GM21528 (cell line): ENCODE measurements around the gene INPP4B.
"Not testable (repeated sequence)": the region's sequence is repeated elsewhere in the genome, so short reads cannot be mapped to it uniquely, and the experiment has no call there.

Experiments used
- ATAC-seq: cut with Tn5 transposase; IDR thresholded peaks from one replicate; pipeline ENCODE4 v1.9.1; 2021; ENCODE audit warnings: mild to moderate bottlenecking, moderate library complexity; ENCODE audit not compliant: unreplicated experiment, low FRiP score

INPP4B gene

DNA sequence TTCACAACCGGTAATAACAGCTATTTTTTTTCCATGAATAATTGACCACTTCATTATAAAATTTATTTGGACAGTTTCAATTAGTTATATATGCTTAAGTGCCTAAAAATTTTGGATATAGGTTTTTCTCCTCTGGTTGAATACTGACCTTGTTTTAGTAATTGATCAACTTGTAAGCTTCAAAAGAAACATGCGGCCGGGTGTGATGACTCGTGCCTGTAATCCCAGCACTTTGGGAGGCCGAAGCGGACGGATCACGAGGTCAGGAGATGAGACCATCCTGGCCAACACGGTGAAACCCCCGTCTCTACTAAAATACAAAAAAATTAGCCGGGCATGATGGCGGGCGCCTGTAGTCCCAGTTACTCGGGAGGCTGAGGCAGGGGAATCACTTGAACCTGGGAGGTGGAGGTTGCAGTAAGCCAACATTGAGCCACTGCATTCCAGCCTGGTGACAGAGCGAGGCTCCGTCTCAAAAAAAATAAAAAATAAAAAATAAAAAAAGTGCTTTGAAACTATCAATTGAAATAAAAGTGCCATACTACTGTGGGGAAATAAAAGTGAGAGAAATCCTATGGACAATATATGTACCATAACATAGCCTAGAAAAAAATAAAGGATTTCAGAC is 448.6 kb downstream of the INPP4B start:
- ATAC-seq, result not testable (repeated sequence)

DNA sequence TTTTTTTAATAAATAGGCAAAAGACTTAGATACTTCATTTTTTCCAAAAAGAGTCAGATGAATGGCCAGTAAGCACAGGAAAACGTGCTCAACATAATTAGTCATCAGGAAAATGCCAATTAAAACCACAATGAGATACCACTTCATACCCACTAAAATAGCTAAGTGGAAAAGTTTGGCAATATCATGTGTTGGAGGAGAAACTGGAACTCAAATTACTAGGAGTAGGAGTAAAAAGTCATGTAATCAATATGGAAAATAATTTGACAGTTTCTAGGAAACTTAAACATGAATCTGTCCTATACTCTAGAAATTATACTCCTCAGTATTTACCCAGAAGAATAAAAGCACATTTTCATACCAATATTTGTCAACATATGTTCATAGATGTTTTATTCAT is 449.8 kb downstream of the INPP4B start:
- ATAC-seq, result no peak

DNA sequence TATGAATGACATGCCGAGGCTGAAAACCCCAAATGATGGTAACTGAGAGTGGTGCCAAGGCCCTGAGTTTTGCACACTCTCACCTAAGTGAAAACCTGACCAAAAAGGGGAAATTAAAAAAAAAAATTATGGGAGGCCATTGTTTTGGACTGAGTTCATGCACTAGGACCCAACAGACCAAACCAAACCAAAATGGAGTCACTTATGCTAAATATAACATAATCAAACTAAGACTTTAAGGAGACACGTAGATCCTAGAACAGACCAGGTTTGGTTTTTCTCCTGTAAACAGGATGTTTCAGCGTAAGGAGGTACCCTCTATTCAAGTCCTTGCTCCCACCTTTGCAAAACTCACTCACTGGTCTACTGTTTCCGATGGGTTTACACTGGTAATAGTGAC is 453.0 kb downstream of the INPP4B start:
- no peak for ATAC-seq

DNA sequence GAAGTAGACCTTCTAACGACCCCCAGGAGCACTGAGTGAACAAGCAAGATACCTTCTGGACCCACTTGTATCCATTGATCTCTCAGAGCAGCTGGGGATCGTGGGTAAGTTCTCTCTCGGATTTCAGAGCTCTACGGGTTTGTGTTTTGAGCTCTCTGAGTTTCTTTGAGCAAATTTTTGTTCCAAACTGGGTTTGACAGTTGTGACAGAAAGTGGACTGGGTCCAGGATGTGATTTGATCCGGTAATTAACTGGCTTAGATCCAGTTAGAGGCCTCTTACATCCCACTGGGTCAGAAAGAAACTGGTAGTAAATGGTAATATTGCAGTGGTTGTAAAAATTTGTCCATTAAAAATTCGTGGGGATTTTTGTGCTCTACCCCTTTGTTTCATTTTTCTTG is 459.2 kb downstream of the INPP4B start:
- ATAC-seq, result no peak

DNA sequence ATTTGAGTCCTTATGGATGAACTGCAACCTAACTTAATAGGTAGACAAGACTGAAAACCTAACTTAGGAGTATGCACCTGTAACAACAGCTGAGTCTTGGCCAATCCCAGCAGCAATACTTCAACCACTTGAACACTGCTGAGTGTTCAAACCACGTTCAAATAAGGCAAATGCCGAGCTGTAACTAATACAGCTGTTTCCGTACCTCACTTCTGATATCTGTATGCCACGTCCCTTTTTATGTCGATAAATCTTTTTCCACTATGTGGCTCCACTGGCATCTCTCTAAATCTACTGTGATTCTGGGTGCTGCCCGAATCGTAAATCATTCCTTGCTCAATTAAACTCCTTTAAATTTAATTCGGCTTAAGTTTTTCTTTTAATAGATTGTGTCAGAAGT is 459.7 kb downstream of the INPP4B start:
- ATAC-seq, result no peak

DNA sequence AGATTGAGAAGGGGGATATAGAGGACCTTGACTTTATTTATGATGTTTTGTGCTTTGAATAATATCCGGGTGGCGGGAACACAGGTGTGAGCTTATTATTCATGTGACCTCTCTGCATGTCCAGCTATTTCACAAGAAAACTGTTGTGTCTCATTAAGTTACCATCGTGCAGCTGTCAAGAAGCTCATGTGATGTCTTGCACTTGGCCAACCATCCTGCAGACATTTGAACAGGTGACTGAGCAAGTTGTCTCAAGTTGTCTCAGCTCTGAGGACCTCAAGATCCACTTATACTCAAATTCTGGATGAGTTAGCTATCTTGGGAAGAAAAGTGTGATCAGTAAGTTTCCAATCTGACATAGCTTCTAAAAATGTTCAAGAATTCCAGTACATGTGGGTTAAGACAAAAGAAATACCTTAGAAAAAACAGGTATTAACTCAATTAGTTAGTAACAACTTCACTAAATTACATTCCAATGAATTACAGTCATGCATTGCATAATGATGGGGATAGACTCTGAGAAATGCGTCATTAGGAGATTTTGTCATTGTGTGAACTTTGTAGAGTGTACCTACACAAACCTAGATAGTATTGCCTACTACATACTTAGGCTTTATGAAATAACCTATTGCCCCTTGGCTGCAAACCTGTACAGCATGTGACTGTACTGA is 462.2 kb downstream of the INPP4B start:
- no peak for ATAC-seq

DNA sequence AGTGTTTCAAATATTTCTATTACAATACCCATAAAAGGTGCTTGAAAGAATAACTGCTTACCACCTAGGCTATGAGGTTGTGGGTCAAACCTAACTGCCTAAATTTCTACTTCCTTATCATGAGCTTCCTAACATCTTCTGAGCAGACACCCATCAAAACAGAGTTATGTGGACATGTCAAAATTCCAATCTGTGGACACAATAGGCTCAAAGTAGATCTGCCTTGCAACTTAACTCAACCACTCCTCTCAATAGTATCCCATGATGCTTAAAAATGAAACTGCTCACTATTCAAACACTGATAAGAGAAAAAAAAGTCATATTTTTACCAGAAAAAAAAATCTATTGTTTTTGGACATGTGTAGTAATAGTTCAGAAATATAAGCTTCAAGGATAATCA is 462.7 kb downstream of the INPP4B start:
- ATAC-seq, result no peak

DNA sequence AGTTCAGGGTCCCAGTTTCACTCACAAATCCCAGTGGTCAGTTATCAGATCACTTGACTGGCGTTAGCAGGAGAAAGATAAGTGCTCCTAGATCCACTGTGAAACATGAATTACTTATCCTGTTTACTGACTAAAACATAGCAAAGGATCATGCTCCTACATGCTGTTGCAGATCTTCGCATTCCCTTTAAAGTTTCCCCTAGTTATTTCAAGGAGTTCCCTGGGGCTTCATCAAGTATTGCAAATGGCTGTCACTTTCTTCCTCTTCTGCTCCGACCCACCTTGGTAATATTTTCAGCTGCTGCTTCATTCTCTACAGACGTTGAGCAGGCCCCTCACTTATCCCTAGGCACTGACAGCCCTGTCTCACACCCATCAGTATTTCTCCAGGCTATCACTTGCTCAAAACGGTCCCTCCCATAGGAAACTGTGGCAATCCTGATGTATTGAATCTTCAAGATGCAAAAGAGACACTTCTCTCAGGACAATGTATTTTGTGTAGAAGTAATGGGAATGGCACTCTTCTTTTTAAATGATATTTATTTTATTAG is 466.0 kb downstream of the INPP4B start:
- no peak for ATAC-seq

DNA sequence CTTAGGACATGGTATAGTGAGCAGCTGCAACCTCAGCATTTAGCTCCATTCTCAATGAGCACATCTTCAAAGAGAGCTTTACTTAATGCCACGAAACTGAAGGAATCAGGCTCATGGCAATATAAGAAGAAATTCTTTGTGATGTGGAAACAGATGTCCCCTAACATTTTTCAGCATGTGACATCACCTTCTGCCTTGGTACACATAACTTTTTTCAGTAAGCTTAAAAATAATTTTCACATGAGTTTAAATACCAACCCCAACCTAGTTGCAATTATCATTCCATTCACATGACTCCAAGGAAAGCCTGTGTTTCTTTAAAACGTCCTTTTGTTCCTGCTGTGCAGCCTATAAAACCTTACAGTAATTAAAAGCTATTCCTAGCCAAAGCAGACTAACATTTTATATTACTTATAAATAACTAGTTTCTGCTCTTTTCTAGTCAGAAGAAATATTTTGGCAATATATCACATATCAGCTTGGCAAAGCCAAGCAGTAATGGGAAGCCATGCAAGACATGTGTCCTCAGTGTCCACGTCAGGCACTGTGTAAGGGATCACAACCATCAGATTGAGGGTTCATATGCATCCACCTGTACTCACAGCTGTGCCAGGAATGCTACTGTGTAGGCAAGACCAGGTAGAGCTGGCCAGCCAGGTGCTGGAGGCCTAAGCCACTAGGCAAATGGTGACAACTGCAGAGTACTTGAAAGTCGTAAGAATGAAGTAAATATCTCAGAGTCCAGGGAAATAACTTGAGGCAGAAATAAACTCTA is 466.6 kb downstream of the INPP4B start:
- ATAC-seq, result no peak

DNA sequence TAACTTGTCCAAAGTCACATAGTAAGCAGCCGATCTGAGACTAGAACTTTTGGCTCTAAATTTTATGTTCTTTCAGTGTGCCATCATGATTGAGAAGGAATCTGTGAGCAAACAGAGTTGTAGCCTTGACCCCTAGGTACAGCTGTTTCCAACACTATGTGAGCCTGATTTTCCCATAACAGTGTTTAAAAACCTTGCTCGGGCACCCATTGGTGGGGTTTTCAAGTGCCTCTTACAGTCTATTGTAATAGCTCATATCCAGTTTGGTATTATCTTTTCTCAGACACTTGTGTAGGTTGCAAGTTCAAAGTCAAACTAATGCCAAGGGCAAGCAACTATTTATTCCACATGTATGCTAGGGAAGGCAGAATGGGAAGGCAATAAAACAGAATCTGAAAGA is 467.9 kb downstream of the INPP4B start:
- no peak for ATAC-seq

DNA sequence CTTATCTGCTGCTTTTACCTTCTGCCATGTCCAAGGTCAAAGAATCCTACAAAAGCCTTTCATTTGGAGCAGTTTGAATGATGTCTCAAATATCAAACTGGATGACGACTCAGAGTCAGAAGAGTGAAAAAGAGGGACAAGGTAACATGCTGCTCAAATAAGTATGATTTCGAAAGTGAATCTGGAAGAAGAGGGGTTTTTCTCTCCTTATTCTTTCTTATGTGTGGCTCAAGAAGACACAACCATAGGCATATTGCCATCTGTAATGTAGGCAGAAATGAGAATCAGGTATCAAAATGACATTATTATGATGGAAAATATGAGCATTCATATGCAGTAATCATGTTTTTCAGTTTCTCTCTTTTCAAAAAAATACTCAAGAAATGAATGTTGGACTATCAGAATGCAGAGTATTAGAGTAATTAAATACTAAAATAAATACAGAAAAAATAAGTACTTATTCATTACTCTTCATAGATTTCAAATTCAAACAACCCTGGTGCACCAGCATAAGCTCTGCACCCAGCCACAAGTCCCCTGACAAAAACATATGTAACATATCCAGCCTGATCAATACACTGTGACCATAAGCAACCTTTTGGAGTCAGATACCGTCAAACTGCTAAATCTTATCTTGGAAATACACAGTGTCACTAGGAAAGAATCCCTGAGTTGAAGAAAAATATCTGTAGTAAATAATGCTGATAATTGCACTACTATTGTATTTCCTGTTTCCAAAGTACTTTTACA is 468.6 kb downstream of the INPP4B start:
- no peak for ATAC-seq

DNA sequence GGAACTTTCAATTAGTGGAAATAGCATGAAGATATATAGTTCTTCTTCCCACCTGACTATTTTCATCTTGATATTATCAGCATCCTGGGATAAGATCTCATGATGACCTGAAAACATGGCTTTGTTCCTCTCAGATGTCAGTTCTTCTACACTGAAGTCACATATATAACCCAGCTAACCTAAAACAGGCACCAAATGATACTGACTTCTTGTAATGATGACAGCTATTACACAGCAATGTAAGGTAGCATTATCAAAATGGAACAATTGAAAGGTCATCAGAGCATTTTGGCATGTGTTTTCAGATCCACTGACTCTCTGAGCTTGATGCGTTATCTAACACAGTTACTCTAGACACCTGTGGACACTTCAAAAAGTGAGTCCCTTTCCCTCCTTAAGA is 469.9 kb downstream of the INPP4B start:
- no peak for ATAC-seq

DNA sequence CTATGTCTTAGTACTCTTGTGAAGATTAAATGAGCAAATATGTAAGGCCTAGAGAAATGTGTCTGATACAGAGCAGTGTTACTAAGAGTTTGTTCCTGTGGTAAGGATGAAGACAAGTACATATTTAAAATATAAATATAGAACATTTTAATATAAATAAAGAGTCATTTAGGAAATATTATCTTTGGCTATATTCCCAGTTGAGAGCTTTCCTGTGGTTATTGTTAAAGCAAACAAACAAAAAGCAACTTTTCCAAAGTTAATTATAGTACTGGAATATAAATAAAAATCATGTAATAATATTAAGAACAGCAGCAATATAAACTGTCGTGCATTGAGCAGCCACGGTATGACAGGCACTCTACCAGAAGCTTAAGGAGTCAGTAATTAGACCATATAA is 472.5 kb downstream of the INPP4B start:
- ATAC-seq, result no peak

DNA sequence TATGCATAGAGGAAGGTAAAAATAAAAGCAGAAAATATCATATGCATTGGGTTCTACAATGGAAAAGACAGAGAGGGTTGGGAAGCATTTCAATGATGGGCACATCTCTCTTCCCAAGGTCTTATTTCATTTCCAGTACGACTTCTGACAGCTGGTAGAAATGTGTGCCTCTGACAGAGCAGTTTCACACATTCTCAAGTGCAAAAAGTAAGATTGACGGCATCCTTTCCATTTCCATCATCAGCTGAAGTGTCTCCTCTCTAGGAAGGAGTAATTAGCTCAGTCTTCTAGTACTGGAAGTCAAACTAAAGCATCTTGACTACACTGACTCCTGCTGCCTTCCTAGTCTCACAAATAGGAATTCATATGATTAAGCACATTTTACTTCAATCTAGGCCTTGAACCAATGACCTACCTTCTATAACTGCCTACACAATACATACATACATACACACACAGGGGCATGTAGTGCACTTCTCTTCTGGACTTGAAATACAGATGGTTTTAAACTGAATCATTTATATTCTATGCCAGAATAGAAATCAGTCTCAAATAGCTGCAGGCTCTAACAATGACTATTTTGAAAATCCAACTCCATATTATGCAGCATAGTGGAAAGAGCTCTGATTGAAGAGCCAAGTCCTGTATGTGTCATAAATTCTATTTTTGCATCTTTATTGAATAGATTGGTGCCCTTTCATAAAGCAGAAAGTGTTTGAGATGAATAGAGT is 473.4 kb downstream of the INPP4B start:
- no peak for ATAC-seq

DNA sequence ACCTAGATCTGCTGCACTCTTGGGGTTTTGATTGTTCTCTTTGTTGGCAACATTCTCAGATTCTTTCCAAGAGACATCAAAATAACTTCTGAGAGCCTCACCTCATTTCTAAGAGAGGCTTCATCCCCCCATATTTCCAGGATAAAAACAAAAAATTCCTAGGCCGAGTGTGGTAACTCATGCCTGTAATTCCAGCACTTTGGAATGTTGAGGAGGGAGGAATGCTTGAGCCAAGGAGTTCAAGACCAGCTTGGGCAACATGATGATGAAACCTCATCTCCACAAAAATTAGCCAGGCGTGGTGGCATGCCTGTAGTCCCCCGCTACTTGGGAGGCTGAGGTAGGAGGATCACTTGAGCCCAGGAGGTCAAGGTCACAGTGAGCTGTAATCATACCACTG is 477.0 kb downstream of the INPP4B start:
- no peak for ATAC-seq

DNA sequence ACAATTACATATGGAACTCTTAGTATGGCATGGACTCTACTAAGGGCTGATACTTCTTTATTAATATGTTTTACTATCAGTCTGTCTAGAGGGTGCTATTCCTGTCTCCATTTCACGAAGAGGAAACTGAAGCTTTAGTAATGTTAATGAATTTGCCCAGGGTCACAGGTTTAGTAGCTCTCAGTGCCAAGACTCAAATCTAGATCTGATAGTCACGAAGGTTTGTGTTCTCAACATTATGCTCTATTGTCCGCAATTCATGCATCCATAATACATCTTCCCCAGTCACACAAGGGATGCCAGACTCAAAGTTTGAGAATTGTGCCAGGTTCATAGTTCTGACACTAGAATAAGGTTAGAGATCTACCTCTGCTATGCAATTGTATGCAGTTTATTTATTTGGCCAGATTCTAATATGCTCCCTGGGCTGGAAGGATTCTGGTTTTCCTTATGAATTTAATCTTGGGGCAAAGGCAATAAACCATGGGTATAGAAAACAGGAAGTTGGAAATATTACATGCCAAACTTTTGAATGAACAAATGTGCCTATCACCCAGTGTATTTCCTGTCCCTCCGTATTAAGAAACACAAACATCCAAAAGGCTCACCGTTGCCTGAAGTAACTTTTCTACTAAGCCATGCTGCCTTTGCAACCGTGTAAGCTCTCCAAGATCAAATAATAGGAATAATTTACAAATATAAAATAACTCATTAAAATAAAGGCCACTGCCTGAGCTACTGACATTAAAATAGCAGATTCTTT is 478.5 kb downstream of the INPP4B start:
- ATAC-seq, result no peak

DNA sequence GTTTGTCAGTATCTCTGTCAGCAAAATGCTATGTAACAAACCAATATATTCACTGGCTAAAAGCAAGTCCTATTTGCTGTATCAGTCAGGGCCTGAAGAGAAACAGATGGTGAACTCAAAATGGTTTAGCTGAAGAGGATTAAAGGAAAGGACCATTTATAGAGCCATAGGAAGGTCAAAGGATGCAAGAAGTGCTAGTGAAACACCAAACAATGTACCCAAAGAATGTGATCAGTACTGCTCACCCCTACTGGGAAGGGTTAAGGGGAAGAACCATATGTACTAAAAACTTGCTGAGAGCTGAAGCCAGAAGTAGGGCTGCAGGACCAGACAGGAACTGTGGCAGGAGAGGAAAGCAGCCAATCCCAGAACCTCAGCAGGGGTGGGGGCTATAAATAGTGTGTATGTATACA is 479.3 kb downstream of the INPP4B start:
- ATAC-seq, result no peak

DNA sequence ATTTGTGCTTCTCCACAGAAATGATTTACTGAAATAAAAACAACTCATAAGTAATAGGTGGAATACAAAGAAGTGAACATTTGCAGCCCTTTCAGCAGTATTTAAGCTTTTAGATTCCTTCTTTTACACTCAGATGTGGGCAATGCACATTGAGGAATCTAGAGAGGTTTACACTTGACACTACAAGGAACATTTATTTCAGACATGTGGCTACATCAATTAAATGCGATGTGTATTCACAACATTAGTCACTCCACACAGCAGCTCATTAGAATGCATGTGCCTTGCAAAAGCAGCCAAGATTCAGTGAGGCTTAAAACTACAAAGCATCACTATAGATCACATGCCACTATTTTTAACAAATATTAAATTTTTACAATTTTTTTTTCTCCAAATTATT is 480.7 kb downstream of the INPP4B start:
- no peak for ATAC-seq

DNA sequence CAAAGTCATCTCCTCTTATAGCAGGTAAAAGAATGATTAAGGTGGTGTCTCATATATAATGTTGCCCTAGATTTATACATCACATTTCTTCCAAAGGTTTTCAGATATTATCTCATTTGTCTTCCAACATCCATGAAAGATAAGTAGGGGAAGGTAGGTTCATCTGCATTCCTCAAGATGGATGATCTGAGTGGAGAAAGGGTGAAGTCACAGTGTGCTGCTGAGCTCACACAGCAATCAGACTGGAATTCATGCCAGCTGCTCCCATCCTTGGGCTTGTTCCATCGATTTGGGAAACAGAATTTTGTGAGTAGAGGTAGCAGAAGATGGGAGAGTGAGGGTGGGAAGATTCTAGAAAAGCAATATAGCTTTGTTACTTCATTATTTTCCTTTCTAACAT is 482.4 kb downstream of the INPP4B start:
- ATAC-seq, result no peak
